ENCODE data around the gene PAK5.

Gene PAK5

DNA sequence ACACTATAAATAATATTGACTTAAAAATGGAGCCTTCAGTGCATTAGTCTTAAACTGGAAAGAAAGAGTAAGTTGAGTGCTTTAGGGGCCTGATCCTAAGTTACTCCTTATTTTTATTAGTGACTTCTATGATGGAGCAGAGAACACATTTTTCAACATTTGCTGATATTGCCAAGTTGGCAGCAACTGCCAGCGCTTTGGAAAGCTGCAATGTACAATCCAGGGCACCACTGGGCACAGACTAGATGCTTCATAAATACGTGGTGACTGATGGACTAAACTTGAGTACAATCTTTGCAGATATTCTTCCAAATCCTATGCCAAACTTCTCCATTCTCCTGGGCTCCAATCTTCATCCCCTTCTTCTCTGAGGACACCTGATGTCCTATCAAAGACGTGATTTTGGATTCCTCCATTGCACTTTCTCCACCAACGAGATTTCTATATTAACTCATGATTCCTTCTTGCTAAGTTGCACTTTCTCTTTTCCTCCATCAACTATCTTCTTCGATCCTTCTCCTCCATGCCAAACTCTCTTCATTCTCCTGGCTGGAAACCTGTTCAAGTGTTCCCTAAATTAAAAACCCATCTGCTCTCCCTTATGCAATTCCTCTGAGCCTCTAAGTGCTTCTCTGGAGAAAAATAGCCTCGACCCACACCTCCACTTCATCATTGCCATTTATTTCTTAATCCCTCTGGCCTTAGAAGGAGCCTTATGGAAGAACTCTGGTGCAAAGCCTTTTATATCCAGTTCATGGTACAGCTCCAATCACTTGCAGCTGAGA, 28.5 kb upstream of the PAK5 start:
- H4K20me1 ChIP-seq (ENCODE audit: low read depth, low read length) = no peaks in the 10 kb centered on the region
- no peak overlapping the region for H3K27ac ChIP-seq (ENCODE audit: low read depth, low read length)
- H3K4me2 ChIP-seq (ENCODE audit: low read depth, low read length, poor library complexity, severe bottlenecking) = no peak overlapping the region
- no peaks in the 10 kb centered on the region for H3K27me3 ChIP-seq (ENCODE audit: low read length)
- H2AFZ ChIP-seq (ENCODE audit: low read depth, low read length, severe bottlenecking) = no peak overlapping the region
- no peak overlapping the region for H3K9ac ChIP-seq (ENCODE audit: low read length)
- TF ChIP-seq, protein P1, sequence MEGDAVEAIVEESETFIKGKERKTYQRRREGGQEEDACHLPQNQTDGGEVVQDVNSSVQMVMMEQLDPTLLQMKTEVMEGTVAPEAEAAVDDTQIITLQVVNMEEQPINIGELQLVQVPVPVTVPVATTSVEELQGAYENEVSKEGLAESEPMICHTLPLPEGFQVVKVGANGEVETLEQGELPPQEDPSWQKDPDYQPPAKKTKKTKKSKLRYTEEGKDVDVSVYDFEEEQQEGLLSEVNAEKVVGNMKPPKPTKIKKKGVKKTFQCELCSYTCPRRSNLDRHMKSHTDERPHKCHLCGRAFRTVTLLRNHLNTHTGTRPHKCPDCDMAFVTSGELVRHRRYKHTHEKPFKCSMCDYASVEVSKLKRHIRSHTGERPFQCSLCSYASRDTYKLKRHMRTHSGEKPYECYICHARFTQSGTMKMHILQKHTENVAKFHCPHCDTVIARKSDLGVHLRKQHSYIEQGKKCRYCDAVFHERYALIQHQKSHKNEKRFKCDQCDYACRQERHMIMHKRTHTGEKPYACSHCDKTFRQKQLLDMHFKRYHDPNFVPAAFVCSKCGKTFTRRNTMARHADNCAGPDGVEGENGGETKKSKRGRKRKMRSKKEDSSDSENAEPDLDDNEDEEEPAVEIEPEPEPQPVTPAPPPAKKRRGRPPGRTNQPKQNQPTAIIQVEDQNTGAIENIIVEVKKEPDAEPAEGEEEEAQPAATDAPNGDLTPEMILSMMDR (IDR thresholded peaks at IDR 0.05; ENCODE audit: insufficient read depth, low read length, poor library complexity, severe bottlenecking) = no peak
- H3K9me2 ChIP-seq (replicated peaks; ENCODE audit: insufficient read depth, low read length) = peaks cover 2% of the 10 kb centered on the region; the same call in 1 of the 2 replicates
- H3F3A ChIP-seq (ENCODE audit: insufficient read depth) = no peaks in the 10 kb centered on the region
- no peak overlapping the region for H3K4me3 ChIP-seq (ENCODE audit: insufficient read depth, low read length, poor library complexity, severe bottlenecking)
- H3K79me2 ChIP-seq (ENCODE audit: insufficient read depth, low read length) = no peaks in the 10 kb centered on the region
- no peaks in the 10 kb centered on the region for H3K9me3 ChIP-seq (ENCODE audit: insufficient read depth, low read length)
- no peaks in the 10 kb centered on the region for H3K36me3 ChIP-seq (ENCODE audit: low read length)

DNA sequence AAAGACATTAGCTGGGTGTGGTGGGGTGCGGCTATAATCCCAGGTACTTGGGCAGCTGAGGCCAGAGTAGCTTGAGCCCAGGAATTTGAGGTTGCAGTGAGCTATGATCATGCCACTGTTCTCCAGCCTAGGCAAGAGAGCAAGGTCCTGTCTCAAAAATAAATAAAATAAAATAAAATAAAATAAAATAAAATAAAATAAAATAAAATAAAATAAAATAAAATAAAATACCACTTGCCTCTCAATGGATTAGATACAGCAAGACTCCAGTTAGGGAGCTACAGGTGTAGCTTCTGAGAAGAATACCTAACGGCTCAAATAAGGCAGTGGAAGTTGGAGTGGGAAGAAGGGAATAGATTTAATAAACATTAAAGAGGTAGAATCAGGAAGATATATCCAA, 13.7 kb upstream of the PAK5 start:
- TF ChIP-seq, protein P1 (IDR thresholded peaks at IDR 0.05; ENCODE audit: insufficient read depth, low read length, poor library complexity, severe bottlenecking) = no peak
- no peak for TF ChIP-seq EZH2phosphoT487 (conservative IDR thresholded peaks at IDR 0.05; ENCODE audit: low read length)
- H3K9ac ChIP-seq (ENCODE audit: low read length) = no peak overlapping the region

DNA sequence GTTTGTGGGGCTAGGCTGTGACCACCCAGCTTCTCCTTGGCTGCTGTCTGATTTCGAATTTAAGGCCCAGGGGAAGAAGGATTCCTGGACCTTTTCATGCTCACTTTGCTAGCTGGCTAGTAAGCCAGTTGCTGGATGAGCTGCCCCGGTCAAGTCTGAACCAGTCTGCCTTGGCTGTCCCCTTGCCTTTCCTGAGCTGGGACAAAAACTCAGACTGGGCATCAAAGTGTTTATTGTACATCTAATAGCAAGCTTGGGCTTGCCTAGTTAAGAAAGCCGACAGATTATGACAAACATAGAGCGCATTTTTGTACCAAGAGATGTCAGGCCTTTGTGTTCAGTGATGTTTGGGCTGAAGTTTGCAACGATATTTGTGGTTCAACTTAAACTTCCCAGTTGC, 750 bp upstream of the PAK5 start:
- H3K79me2 ChIP-seq (ENCODE audit: insufficient read depth, low read length) = no peaks in the 10 kb centered on the region
- H3K9me3 ChIP-seq (ENCODE audit: insufficient read depth, low read length) = no peaks in the 10 kb centered on the region
- H3K27ac ChIP-seq (ENCODE audit: low read depth, low read length) = no peak overlapping the region
- H3K4me3 ChIP-seq (ENCODE audit: insufficient read depth, low read length, poor library complexity, severe bottlenecking) = no peak overlapping the region
- no peak overlapping the region for H3K4me2 ChIP-seq (ENCODE audit: low read depth, low read length, poor library complexity, severe bottlenecking)
- no peaks in the 10 kb centered on the region for H3F3A ChIP-seq (ENCODE audit: insufficient read depth)
- no peaks in the 10 kb centered on the region for H3K27me3 ChIP-seq (ENCODE audit: low read length)
- TF ChIP-seq, protein P1 (IDR thresholded peaks at IDR 0.05; ENCODE audit: insufficient read depth, low read length, poor library complexity, severe bottlenecking) = no peak
- no peak for TF ChIP-seq EZH2phosphoT487 (conservative IDR thresholded peaks at IDR 0.05; ENCODE audit: low read length)
- no peaks in the 10 kb centered on the region for H4K20me1 ChIP-seq (ENCODE audit: low read depth, low read length)
- H3K9ac ChIP-seq (ENCODE audit: low read length) = no peak overlapping the region
- H3K36me3 ChIP-seq (ENCODE audit: low read length) = no peaks in the 10 kb centered on the region
- no peaks in the 10 kb centered on the region for H3K9me2 ChIP-seq (replicated peaks; ENCODE audit: insufficient read depth, low read length)
- no peak overlapping the region for H2AFZ ChIP-seq (ENCODE audit: low read depth, low read length, severe bottlenecking)

More for the DNA sequence above, 13.7 kb upstream of the PAK5 start:
- no peak overlapping the region for H3K4me2 ChIP-seq (ENCODE audit: low read depth, low read length, poor library complexity, severe bottlenecking)
- no peak overlapping the region for H3K4me3 ChIP-seq (ENCODE audit: insufficient read depth, low read length, poor library complexity, severe bottlenecking)
- no peaks in the 10 kb centered on the region for H4K20me1 ChIP-seq (ENCODE audit: low read depth, low read length)
- no peaks in the 10 kb centered on the region for H3K36me3 ChIP-seq (ENCODE audit: low read length)
- no peak overlapping the region for H3K27ac ChIP-seq (ENCODE audit: low read depth, low read length)
- H3K9me2 ChIP-seq (replicated peaks; ENCODE audit: insufficient read depth, low read length) = no peaks in the 10 kb centered on the region
- H3F3A ChIP-seq (ENCODE audit: insufficient read depth) = no peaks in the 10 kb centered on the region
- H3K27me3 ChIP-seq (ENCODE audit: low read length) = no peaks in the 10 kb centered on the region
- H3K79me2 ChIP-seq (ENCODE audit: insufficient read depth, low read length) = no peaks in the 10 kb centered on the region
- no peaks in the 10 kb centered on the region for H3K9me3 ChIP-seq (ENCODE audit: insufficient read depth, low read length)
- no peak overlapping the region for H2AFZ ChIP-seq (ENCODE audit: low read depth, low read length, severe bottlenecking)

All from SU-DHL-6 (cell line).